Vagina (tissue), 1 donor: ENCODE results near the gene ACTL10. TPM values are rescaled to one million over a fixed set of nuclear protein-coding genes. Genes with fewer than 3 reads are reported as not detected.

Experiments used
- total RNA-seq: library from RNA; depleted of rRNA; stranded (reverse); fragments of >200 nt; gene quantifications from one replicate; pipeline ENCODE4 v1.2.3, GENCODE V29; 2016

ACTL10 gene
- total RNA-seq, 1 donor from 2014 or later, result 1.5 TPM

Other genes with a start within 250 kb of the ACTL10 start
- gene SNTA1, start 223.2 kb upstream of the ACTL10 start, total RNA-seq, result 23.8 TPM
- gene CBFA2T2, start 176.8 kb upstream of the ACTL10 start, total RNA-seq, result 34.9 TPM
- not detected for gene C20orf144, start 4.6 kb upstream of the ACTL10 start, total RNA-seq
- gene NECAB3, start 7.5 kb downstream of the ACTL10 start, total RNA-seq, result 29.2 TPM
- 0.49 TPM for gene E2F1, start 19.4 kb downstream of the ACTL10 start, total RNA-seq
- 6.6 TPM for gene PXMP4, start 53.4 kb downstream of the ACTL10 start, total RNA-seq
- 4.2 TPM for gene ZNF341, start 65.1 kb downstream of the ACTL10 start, total RNA-seq
- gene CHMP4B, start 144.4 kb downstream of the ACTL10 start, total RNA-seq, result 95.5 TPM